ENCODE data around the gene KCNK1. TPM values are rescaled to one million over a fixed set of nuclear protein-coding genes. Genes with fewer than 3 reads are reported as not detected.

Gene KCNK1
- polyA plus RNA-seq, 6 donors from 2014 or later: not detected

DNA sequence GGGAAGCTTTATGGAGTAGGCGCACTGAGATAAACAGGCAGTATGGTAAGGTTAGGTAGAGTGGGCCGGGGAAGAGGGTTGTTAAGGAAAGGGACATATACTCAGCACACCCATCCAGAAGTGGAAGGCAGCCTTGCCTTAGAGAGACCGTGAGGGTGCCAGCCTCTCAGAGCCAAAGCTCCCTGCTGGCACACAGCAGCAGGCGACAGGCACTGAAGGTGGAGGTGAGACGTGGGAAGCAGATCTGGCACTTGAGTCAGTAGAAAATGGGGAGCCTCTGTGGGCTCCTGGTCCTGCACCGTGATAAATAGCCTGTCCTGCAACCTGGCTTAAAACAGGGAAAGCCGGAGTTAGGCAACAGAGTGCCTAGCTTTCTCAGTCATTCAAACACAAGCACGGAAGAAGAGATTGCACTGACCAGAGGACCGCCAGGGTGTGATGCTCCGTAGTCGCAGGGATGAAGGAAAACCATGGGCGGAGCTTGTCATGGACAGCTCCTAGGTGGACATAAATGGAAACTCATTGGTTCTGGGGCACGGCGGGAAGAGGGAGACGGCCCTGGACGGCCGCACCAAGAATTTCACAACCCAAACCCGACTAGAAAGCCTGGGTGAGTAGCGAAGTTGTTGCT is 15.5 kb downstream of the KCNK1 start:
- no peaks in the 10 kb centered on the region for H3K4me1 Mint-ChIP-seq
- no peak overlapping the region for H3K4me3 Mint-ChIP-seq
- H3K36me3 Mint-ChIP-seq: no peaks in the 10 kb centered on the region
- DNase-seq (no peak), ATAC-seq (ENCODE audit: low read depth in 2 of 2) (no peak)
- peaks cover 0 to 5% (median 0%) of the 10 kb centered on the region in 7 donors for H3K9me3 Mint-ChIP-seq
- peak overlapping the region in 1 of 6 donors; percentile 18 for H3K27ac Mint-ChIP-seq
- peaks cover 0 to 6% (median 0%) of the 10 kb centered on the region in 3 donors for H3K27me3 Mint-ChIP-seq

DNA sequence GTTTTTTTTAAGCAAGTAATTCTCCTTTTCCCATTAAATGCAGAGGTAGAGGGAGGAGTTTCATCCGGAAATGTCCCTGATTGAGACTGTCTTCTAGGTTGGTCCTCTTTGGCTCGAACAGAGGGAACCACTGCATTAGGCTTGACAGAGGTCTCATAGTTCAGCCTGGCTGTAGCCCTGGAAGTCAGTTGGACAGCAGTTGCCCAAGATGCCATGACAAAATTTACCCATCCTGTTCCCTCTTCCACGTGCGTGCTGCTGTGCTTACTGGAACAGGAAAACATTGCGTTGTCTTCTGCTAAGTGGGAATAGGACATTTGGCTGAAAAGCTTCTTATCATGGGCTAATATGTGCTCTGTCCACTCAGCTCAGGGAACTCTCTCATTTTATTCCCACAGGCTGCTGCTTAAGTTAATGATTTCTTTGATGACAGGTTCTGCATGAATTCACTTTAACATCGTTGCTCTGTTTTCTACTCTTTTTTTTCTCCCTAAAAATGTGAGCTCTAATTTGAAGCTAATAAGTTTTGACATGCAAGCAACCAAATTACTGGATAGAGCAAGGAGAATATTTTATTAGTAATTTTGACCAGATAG is 18.0 kb downstream of the KCNK1 start:
- Mint-ChIP-seq H3K27ac (no peak overlapping the region), H3K36me3 (peaks cover 0 to 11% of the 10 kb centered on the region in 2 donors), H3K9me3 (peaks cover 0 to 13% (median 7%) of the 10 kb centered on the region in 7 donors), H3K4me1 (no peaks in the 10 kb centered on the region), H3K4me3 (no peak overlapping the region), H3K27me3 (peaks cover 10 to 11% (median 10%) of the 10 kb centered on the region in 3 donors)
- DNase-seq (no peak), ATAC-seq (ENCODE audit: low read depth in 2 of 2) (no peak)

DNA sequence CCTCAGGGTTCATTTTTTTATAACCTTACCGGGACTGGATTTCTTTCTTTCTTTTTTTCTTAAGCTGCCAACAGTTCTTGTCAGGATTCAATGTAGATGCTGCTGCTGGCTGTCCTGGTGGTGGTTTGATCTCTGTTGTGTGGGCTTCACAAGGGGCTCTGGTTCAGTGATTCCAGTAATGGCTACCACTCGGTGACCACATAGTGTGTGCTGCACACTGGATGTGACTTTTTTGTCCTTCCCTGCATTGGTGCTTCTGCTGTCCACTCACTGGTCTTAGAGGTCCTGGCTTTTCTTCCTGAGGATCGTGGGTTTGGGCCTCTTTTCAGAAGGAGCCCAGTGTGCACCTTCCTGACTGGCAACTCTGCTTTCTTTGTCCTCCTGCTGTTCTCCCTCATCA is 18.5 kb downstream of the KCNK1 start:
- peaks cover 0 to 12% of the 10 kb centered on the region in 2 donors for H3K36me3 Mint-ChIP-seq
- H3K4me1 Mint-ChIP-seq: no peaks in the 10 kb centered on the region
- DNase-seq: no peak
- peaks cover 0 to 13% (median 7%) of the 10 kb centered on the region in 7 donors for H3K9me3 Mint-ChIP-seq
- peaks cover 10 to 12% (median 10%) of the 10 kb centered on the region in 3 donors for H3K27me3 Mint-ChIP-seq
- H3K27ac Mint-ChIP-seq: no peak overlapping the region
- no peak overlapping the region for H3K4me3 Mint-ChIP-seq
- no peak for ATAC-seq (ENCODE audit: low read depth in 2 of 2)

DNA sequence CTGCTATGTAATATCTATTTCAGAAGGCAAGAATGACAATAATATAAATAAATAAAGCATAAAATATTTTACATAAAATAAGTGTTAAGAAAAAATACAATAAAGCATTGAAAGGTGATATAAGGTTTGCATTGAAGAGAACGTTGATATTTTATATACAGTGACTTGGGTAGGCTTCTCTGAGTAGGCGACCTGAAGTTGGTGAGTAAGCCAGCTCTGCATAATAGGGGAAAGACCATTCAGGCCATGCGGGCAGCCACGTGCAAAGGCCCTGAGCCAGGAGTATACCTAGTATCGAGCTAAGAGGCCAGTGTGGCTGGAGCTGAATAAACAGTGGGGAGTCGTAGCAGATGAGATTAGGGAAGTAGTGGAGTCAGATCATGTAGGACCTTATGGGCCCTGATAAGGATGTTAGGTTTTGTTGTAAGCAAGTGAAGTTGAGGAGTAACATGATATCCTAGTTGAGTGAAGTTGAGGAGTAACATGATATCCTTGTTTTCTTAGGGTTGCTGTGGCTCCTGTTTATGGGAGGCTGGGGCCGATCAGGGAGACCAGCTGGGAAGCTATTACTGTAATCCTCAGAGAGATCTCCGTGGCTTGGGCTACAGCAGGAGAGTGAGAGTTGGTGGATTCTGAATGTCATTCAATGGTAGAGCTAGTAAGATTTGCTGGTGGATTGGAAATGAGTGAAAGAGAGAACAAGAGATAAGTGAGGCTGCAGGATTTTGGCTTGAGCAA is 22.0 kb downstream of the KCNK1 start:
- Mint-ChIP-seq H3K36me3 (peaks cover 0 to 12% of the 10 kb centered on the region in 2 donors), H3K4me3 (no peak overlapping the region), H3K27ac (no peak overlapping the region), H3K27me3 (peaks cover 4 to 12% (median 10%) of the 10 kb centered on the region in 3 donors), H3K4me1 (no peaks in the 10 kb centered on the region), H3K9me3 (peaks cover 0 to 12% (median 8%) of the 10 kb centered on the region in 7 donors)
- DNase-seq: no peak
- no peak for ATAC-seq (ENCODE audit: low read depth in 2 of 2)

DNA sequence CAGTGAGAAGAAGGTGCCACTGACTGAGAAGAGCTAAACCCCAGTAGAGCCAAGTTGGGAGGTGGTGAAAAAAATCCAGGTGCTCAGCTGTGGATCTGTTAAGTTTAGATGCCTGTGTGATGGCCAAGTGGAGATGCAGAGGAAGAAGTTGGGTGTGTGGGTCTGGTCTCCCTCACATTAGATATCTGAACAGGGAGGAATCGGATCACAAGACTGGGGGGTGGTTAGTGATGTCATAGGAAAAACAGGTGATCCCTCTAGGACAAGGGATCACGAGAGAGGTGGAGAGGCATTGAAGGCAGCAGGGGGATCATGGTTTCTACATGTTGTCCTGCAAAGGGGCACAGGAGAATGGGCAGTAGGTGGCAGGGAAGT is 22.6 kb downstream of the KCNK1 start:
- Mint-ChIP-seq H3K36me3 (peaks cover 0 to 12% of the 10 kb centered on the region in 2 donors), H3K4me3 (no peak overlapping the region), H3K27ac (no peak overlapping the region), H3K27me3 (peaks cover 4 to 12% (median 12%) of the 10 kb centered on the region in 3 donors), H3K4me1 (no peaks in the 10 kb centered on the region), H3K9me3 (peaks cover 0 to 12% (median 8%) of the 10 kb centered on the region in 7 donors)
- DNase-seq (no peak), ATAC-seq (ENCODE audit: low read depth in 2 of 2) (no peak)

DNA sequence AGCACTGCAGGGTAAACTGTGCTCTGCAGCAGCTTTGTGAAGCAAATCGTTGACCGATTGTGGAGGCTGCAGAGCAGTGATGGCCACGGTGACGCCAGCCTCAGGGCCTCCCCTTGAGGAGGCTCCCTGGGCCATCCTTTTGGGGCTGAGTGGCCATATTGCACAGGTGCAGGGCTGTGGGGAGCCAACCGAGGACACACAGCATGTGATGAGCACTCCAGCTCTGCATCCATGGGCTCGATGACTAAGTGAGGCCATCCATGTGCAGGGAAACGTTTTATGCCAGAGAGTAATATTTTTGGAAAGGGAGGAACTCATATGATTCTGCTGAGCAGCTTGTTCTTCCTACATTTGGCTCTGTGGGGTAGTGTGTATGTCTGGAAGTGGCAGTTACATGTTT is 24.6 kb downstream of the KCNK1 start:
- peaks cover 0 to 12% of the 10 kb centered on the region in 2 donors for H3K36me3 Mint-ChIP-seq
- no peak overlapping the region for H3K4me3 Mint-ChIP-seq
- no peak for ATAC-seq (ENCODE audit: low read depth in 2 of 2)
- peaks cover 4 to 15% (median 12%) of the 10 kb centered on the region in 3 donors for H3K27me3 Mint-ChIP-seq
- no peak for DNase-seq
- peaks cover 2 to 14% (median 7%) of the 10 kb centered on the region in 7 donors for H3K9me3 Mint-ChIP-seq
- H3K4me1 Mint-ChIP-seq: no peaks in the 10 kb centered on the region
- no peak overlapping the region for H3K27ac Mint-ChIP-seq

DNA sequence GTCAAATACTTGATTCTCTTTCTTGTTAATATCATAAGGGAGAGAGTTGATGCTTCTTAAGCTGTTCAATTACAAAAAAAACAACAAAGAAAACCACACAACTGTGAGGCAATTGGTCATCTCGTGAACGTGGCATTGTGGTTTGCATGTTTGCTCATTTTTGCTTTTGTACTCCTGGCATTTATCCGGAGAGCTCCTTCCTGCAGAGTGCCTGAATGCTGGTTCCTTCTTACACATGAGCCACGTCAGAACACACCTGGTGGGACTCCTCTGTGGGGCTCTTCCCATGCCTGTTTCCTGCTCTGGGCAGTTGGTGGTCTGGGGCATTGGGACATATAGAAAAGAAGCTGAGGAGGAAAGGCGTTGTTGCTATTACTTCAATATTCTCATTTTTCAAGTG is 25.7 kb downstream of the KCNK1 start:
- H3K27me3 Mint-ChIP-seq: peaks cover 4 to 19% (median 12%) of the 10 kb centered on the region in 3 donors
- H3K27ac Mint-ChIP-seq: no peak overlapping the region
- H3K9me3 Mint-ChIP-seq: peaks cover 2 to 16% (median 7%) of the 10 kb centered on the region in 7 donors
- H3K36me3 Mint-ChIP-seq: peaks cover 0 to 12% of the 10 kb centered on the region in 2 donors
- H3K4me1 Mint-ChIP-seq: no peaks in the 10 kb centered on the region
- DNase-seq: no peak
- no peak for ATAC-seq (ENCODE audit: low read depth in 2 of 2)
- no peak overlapping the region for H3K4me3 Mint-ChIP-seq

DNA sequence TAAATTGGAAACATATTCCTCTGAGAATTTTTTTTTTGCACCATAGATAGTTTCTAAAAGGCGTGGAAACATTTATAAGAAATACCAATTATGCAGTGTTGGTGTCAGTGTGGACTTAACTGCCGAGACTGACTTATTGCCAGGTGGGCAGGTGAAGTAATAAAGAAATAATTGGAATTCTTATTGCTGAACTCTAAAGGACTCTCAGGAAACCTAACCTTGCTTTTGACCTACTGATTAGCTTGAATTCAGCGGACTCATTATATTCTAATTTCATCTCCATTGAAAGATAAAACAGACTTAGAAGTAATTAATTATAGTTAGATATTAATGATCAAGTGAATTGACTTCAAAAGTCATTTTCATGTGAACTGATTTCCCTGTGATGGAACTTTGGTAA is 26.3 kb downstream of the KCNK1 start:
- peaks cover 2 to 16% (median 7%) of the 10 kb centered on the region in 7 donors for H3K9me3 Mint-ChIP-seq
- H3K27ac Mint-ChIP-seq: no peak overlapping the region
- no peak overlapping the region for H3K4me3 Mint-ChIP-seq
- ATAC-seq (ENCODE audit: low read depth in 2 of 2) (no peak), DNase-seq (no peak)
- peaks cover 4 to 20% (median 12%) of the 10 kb centered on the region in 3 donors for H3K27me3 Mint-ChIP-seq
- no peaks in the 10 kb centered on the region for H3K4me1 Mint-ChIP-seq
- peaks cover 0 to 12% of the 10 kb centered on the region in 2 donors for H3K36me3 Mint-ChIP-seq

DNA sequence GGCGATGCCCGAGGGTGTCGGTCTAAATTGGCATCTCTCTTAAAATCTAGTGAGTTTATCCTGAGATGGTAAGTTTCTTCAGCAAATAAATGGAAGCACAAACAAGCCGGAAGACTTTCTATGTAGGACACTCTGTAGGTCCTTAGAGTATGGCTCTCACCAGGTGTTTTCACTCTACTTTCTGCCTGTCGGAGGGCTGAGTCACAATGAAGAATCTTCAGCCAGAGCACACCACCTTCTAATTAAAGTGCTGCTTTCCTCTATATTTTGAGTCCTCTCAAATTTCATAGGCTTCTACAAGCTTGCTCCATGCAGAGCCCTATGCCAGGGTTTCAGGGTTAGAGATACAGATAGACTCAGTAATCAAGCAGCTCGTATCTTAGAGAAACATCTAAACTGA is 27.1 kb downstream of the KCNK1 start:
- H3K4me3 Mint-ChIP-seq: no peak overlapping the region
- ATAC-seq (ENCODE audit: low read depth in 2 of 2) (no peak), DNase-seq (no peak)
- H3K36me3 Mint-ChIP-seq: peaks cover 0 to 10% of the 10 kb centered on the region in 2 donors
- peaks cover 2 to 17% (median 10%) of the 10 kb centered on the region in 7 donors for H3K9me3 Mint-ChIP-seq
- H3K4me1 Mint-ChIP-seq: no peaks in the 10 kb centered on the region
- H3K27ac Mint-ChIP-seq: no peak overlapping the region
- H3K27me3 Mint-ChIP-seq: peaks cover under 1 to 18% (median 10%) of the 10 kb centered on the region in 3 donors

DNA sequence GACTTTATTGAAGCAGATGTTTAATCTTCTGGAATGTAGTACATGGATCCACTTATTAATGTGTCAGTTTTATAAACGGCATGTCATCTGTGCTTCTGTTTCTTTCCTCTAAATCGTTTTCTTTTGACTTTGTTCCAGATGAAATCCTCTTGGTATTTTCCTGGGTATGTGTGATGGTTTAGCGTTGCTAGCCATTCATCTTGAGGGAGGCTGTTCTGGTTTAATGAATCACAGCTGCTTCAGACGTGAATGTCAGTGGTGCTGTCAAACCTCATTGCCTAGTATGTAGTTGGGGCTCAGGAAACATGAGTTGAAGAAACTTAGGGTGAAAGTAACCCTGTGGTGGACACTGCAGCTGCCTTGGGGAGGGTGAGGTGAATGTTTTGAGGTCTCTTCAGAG is 33.2 kb downstream of the KCNK1 start:
- Mint-ChIP-seq H3K27ac (no peak overlapping the region), H3K4me1 (no peaks in the 10 kb centered on the region), H3K27me3 (peaks cover 0 to 6% (median 5%) of the 10 kb centered on the region in 3 donors), H3K4me3 (no peak overlapping the region), H3K9me3 (peaks cover 2 to 27% (median 6%) of the 10 kb centered on the region in 7 donors), H3K36me3 (no peaks in the 10 kb centered on the region)
- no peak for DNase-seq
- no peak for ATAC-seq (ENCODE audit: low read depth in 2 of 2)

DNA sequence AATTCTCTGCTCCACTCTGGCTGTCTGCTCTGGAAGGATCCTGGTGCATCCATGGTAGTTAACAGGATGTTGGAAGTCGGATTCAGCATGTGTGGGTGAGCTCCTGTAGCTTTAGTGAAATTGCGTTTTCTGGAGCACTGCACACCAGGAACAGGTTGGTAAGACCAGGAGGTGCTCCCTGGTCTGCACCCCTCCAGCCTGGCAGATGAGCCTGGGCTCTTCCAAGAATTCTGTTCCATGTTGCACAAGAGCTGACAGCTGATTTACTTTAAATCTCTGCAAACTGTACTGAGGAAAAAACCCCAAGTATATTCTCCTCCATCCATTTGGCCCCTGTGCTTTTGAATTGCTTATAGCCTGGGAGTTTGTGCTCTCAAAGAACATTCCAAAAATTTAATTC is 33.7 kb downstream of the KCNK1 start:
- Mint-ChIP-seq H3K9me3 (peaks cover 2 to 27% (median 6%) of the 10 kb centered on the region in 7 donors), H3K4me3 (no peak overlapping the region), H3K36me3 (no peaks in the 10 kb centered on the region), H3K4me1 (no peaks in the 10 kb centered on the region), H3K27me3 (peaks cover 0 to 6% (median 5%) of the 10 kb centered on the region in 3 donors), H3K27ac (no peak overlapping the region)
- no peak for DNase-seq
- ATAC-seq (ENCODE audit: low read depth in 2 of 2): no peak

DNA sequence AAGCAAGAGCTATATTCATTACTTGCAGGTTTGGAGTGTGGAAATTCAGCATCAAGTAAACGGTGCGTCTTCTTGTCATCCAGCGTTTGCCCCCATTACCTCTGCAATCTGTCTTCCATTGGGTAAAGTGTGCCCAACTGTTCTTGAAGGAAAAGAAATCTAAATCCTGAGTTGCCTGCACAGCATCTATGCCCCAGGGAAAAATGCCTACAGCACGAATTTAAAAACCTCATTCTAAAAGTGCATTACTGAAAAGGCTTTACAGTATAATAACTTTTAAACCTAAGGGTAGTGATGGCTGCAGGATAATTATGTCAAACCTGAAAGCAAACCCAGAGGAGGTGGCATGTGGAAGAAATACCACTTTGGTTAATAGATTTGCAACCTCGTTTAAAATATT is 37.2 kb downstream of the KCNK1 start:
- Mint-ChIP-seq H3K27ac (no peak overlapping the region), H3K4me3 (no peak overlapping the region), H3K4me1 (no peaks in the 10 kb centered on the region), H3K36me3 (no peaks in the 10 kb centered on the region), H3K27me3 (peaks cover 0 to 16% (median 6%) of the 10 kb centered on the region in 3 donors), H3K9me3 (peaks cover 0 to 21% (median 4%) of the 10 kb centered on the region in 7 donors)
- ATAC-seq (ENCODE audit: low read depth in 2 of 2) (no peak), DNase-seq (no peak)

DNA sequence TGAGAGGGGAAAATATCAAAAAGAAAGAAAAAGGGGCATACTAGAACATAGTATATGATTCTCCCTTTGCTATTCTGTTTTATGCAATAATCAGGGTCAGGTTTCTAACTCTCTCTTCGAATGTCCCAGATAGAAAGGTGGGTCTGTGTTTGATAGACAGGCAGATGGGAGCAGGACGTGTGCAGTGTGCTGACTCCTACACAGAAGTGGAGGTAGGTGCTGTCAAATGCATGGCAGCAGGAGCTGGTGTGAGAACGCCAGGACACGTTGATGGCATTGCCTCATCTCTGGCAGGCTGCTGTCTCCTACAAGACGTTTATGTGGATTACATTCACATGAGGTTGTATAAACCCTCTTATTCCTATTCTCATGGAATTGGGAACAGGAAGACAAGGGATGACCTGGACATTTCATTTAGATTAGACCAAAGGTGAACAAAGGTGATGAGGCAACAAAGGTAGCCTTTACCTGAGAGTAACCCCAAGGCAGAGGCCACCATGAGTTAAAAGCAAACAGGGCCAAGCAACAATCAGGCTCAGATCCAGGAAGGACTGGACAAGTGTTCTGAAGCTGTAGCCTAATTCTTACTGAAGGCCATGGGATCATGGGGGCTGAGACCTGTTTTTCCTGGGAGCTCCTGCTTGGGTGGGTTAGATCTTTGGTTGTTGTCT is 37.8 kb downstream of the KCNK1 start:
- no peak for ATAC-seq (ENCODE audit: low read depth in 2 of 2)
- DNase-seq: no peak
- Mint-ChIP-seq H3K27ac (no peak overlapping the region), H3K36me3 (no peaks in the 10 kb centered on the region), H3K4me1 (no peaks in the 10 kb centered on the region), H3K4me3 (no peak overlapping the region), H3K9me3 (peaks cover 0 to 18% (median 3%) of the 10 kb centered on the region in 7 donors), H3K27me3 (peaks cover 0 to 16% (median 6%) of the 10 kb centered on the region in 3 donors)
